ENCODE data around the gene HRG.

DNA sequence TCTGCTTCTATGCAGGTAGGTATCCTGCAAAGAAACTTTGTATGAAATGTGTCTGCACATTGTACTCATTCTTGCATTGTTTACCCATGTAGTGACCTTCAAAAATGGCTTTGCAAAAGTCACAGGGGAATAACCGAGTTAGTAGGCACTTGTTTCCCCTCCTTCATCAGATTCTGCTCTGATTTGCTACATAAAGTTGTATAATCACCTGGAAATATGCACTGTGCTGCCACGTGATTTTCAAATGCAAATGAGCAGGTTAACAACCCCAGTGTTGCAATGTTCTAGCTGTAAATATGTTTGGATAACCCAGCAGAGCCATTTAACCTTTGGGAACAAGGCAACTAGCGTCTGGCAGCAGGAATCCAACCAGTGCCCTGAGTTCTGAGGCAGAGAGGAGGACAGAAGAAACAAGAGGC lies 51.2 kb downstream of the HRG start, which contains the start of gene KNG1:
- no peak for TF ChIP-seq CTCF (IDR thresholded peaks at IDR 0.05; ENCODE audit: low read depth, low read length, poor library complexity, severe bottlenecking)
- no peak for TF ChIP-seq EZH2phosphoT487 (IDR thresholded peaks at IDR 0.05; ENCODE audit: borderline replicate concordance, low read length)

Data from DOHH2 (cell line).